GOT3 (cell line): ENCODE data around the gene CAPN10.

Experiments
- DNase-seq: peaks from one replicate; lab custom pipeline; 2025; ENCODE audit warnings: mixed read lengths; lab: John Stamatoyannopoulos, UW

Gene CAPN10

GRCh38 chr2:240574386-240575100, 12.0 kb upstream of the CAPN10 start:
- no peak for DNase-seq

- DNase-seq = no peak
Measured at GRCh38 chr2:240575101-240575965, 11.2 kb upstream of the CAPN10 start.

GRCh38 chr2:240576036-240576435, 10.5 kb upstream of the CAPN10 start:
- no peak for DNase-seq

GRCh38 chr2:240576436-240577205, 9.9 kb upstream of the CAPN10 start:
- DNase-seq = no peak

- DNase-seq = no peak
Measured at GRCh38 chr2:240577281-240578109, 9.0 kb upstream of the CAPN10 start.

GRCh38 chr2:240578110-240578450, 8.5 kb upstream of the CAPN10 start:
- no peak for DNase-seq

- DNase-seq = no peak
Measured at GRCh38 chr2:240578488-240578887, 8.0 kb upstream of the CAPN10 start.

GRCh38 chr2:240579071-240579762, 7.3 kb upstream of the CAPN10 start:
- DNase-seq = no peak

- peak; percentile 48 for DNase-seq
Measured at GRCh38 chr2:240579771-240580614, 6.5 kb upstream of the CAPN10 start.

GRCh38 chr2:240581811-240582210, 4.7 kb upstream of the CAPN10 start:
- no peak for DNase-seq

GRCh38 chr2:240582781-240583180, 3.8 kb upstream of the CAPN10 start:
- no peak for DNase-seq

- DNase-seq = no peak
Measured at GRCh38 chr2:240583774-240584173, 2.8 kb upstream of the CAPN10 start.

- no peak for DNase-seq
Measured at GRCh38 chr2:240584486-240585031, 2.0 kb upstream of the CAPN10 start.

GRCh38 chr2:240585101-240585500, 1.4 kb upstream of the CAPN10 start:
- no peak for DNase-seq

GRCh38 chr2:240585681-240586197, 795 bp upstream of the CAPN10 start:
- DNase-seq = no peak

- no peak for DNase-seq
Measured at GRCh38 chr2:240586919-240587800, 626 bp downstream of the CAPN10 start.

GRCh38 chr2:240588006-240588655, 1.6 kb downstream of the CAPN10 start:
- no peak for DNase-seq

GRCh38 chr2:240588669-240589068, 2.1 kb downstream of the CAPN10 start:
- DNase-seq = no peak
